HEK293T (cell line): ENCODE results near the gene FBXO33.

Experiments used
- CTCF ChIA-PET: fragments of 350-600 bp; formaldehyde crosslinking; extraction: SDS; loops from one replicate; lab custom pipeline; 2021; ENCODE audit warnings: antibody characterized with exemption, inconsistent platforms; lab: Yijun Ruan, JAX
- POLR2A ChIA-PET: fragments of 350-600 bp; formaldehyde crosslinking; extraction: SDS; loops from one replicate; lab custom pipeline; 2020; ENCODE audit warnings: antibody characterized with exemption, inconsistent platforms; lab: Yijun Ruan, JAX
- DNase-seq: peaks from one replicate; pipeline ENCODE4 v3.0.0; 2012; ENCODE audit warnings: mixed read lengths; ENCODE audit errors: extremely low spot score
- ARNT ChIP-seq: fragments of 450-650 bp; IDR thresholded peaks from 2 replicates; pipeline ENCODE4 v1.6.1; 2017; ENCODE audit warnings: mild to moderate bottlenecking
- BHLHE40 ChIP-seq: fragments of 450-650 bp; IDR thresholded peaks from 2 replicates; pipeline ENCODE4 v1.6.1; 2016; ENCODE audit warnings: mild to moderate bottlenecking, moderate library complexity, borderline replicate concordance
- CTBP1 ChIP-seq: fragments of 450-650 bp; IDR thresholded peaks from 2 replicates; pipeline ENCODE4 v1.6.1; 2016; ENCODE audit warnings: borderline replicate concordance
- ELF4 ChIP-seq: fragments of 450-650 bp; IDR thresholded peaks from 2 replicates; pipeline ENCODE4 v1.6.1; 2017; ENCODE audit warnings: antibody characterized with exemption
- FOXA1 ChIP-seq: fragments of 450-650 bp; IDR thresholded peaks from 2 replicates; pipeline ENCODE4 v1.6.1; 2016; ENCODE audit warnings: mild to moderate bottlenecking
- FOXK2 ChIP-seq: fragments of 450-650 bp; IDR thresholded peaks from 2 replicates; pipeline ENCODE4 v1.6.1; 2016; ENCODE audit warnings: mild to moderate bottlenecking
- FOXM1 ChIP-seq: fragments of 450-650 bp; IDR thresholded peaks from 2 replicates; pipeline ENCODE4 v1.6.1; 2017; ENCODE audit warnings: mild to moderate bottlenecking, borderline replicate concordance
- HDGF ChIP-seq: fragments of 450-650 bp; IDR thresholded peaks from 2 replicates; pipeline ENCODE4 v1.6.1; 2017; ENCODE audit warnings: antibody characterized with exemption, borderline replicate concordance
- L3MBTL2 ChIP-seq: fragments of 450-650 bp; conservative IDR thresholded peaks from 2 replicates; pipeline ENCODE4 v1.6.1; 2016; ENCODE audit warnings: mild to moderate bottlenecking
- LEF1 ChIP-seq: fragments of 450-650 bp; IDR thresholded peaks from 2 replicates; pipeline ENCODE4 v1.6.1; 2017; ENCODE audit warnings: mild to moderate bottlenecking, borderline replicate concordance
- NFRKB ChIP-seq: fragments of 450-650 bp; IDR thresholded peaks from 2 replicates; pipeline ENCODE4 v1.6.1; 2016; ENCODE audit warnings: mild to moderate bottlenecking, moderate library complexity
- SP1 ChIP-seq: fragments of 450-650 bp; IDR thresholded peaks from 2 replicates; pipeline ENCODE4 v1.6.1; 2017
- SUZ12 ChIP-seq: fragments of 450-650 bp; IDR thresholded peaks from 2 replicates; pipeline ENCODE4 v1.6.1; 2016; ENCODE audit warnings: mild to moderate bottlenecking
- TARDBP ChIP-seq: fragments of 450-650 bp; IDR thresholded peaks from 2 replicates; pipeline ENCODE4 v1.6.1; 2016
- ZNF384 ChIP-seq: fragments of 450-650 bp; IDR thresholded peaks from 2 replicates; pipeline ENCODE4 v1.6.1; 2016
- TF ChIP-seq, protein P1 (sequence below): fragments of 450-650 bp; IDR thresholded peaks from 2 replicates; pipeline ENCODE4 v1.6.1; 2016

FBXO33 gene

DNA sequence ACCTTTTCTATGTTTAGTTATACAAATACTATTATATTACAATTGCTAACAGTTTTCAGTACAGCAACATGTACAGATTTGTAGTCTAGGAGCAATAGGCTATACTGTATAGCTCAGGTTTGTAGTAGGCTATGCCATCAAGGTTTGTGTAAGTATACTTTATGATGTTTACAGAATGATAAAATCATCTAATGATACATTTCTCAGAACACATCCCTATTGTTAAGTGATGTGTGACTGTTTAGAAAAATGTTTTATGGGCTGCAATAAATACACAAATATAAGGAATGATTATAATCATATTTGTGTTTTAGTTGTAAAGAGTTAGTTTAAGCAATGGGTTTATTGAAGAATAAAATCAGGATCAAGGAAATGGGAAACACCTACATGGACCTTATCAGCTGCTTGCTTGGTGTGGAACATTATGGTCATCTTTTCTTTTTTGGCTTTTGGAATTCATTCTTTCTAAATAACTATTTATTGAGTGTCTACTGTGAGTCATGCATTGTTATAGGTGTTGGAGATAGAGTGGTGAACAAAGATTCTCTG is 24.5 kb upstream of the FBXO33 start:
- TF ChIP-seq L3MBTL2 (no peak), ZNF384 (no peak), ELF4 (no peak), TARDBP (no peak), NFRKB (no peak), FOXM1 (no peak), SP1 (no peak), ARNT (no peak)
- TF ChIP-seq, protein P1, sequence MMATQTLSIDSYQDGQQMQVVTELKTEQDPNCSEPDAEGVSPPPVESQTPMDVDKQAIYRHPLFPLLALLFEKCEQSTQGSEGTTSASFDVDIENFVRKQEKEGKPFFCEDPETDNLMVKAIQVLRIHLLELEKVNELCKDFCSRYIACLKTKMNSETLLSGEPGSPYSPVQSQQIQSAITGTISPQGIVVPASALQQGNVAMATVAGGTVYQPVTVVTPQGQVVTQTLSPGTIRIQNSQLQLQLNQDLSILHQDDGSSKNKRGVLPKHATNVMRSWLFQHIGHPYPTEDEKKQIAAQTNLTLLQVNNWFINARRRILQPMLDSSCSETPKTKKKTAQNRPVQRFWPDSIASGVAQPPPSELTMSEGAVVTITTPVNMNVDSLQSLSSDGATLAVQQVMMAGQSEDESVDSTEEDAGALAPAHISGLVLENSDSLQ, result no peak
- DNase-seq, result no peak
- POLR2A ChIA-PET, result no interaction called here
- CTCF ChIA-PET, result no interaction called here

DNA sequence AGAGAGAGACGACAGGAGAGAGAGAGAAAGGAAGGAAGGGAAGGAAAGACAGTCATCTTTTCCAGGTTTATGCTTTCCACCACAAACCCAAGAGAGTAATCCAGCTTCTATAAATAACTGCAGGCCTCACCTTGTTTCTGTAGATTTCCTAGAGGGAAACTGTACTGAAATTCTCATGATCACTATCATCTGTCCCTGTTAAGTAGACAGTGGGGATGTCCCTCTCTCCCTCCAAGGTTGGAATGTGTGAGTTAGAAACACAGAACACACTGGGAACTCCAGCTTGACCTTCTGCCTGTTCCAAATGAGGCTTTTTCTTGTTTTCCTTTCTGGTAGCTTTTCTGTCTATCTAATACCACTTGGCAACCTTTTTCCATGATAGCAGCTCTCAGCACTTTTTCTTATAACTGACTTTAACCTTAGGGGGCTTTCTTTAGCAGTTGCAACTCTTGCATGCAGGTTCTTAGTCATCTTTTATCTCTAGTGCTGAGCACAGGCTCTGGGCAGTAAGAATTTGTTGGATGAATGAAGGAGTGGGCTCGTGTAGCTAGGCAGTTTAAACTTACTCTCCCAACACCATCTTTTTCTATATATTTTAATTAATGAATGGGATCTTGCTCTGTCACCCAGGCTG is 22.8 kb upstream of the FBXO33 start:
- no peak for TF ChIP-seq FOXK2
- TF ChIP-seq CTBP1, result no peak
- TF ChIP-seq FOXA1, result no peak
- no peak for TF ChIP-seq L3MBTL2
- TF ChIP-seq SUZ12, result no peak
- no peak for TF ChIP-seq ARNT
- no peak for TF ChIP-seq ZNF384
- no peak for TF ChIP-seq TARDBP
- TF ChIP-seq NFRKB, result no peak
- TF ChIP-seq FOXM1, result no peak
- no peak for TF ChIP-seq BHLHE40
- TF ChIP-seq ELF4, result no peak
- no peak for TF ChIP-seq LEF1
- TF ChIP-seq, protein P1, result no peak
- TF ChIP-seq SP1, result no peak

DNA sequence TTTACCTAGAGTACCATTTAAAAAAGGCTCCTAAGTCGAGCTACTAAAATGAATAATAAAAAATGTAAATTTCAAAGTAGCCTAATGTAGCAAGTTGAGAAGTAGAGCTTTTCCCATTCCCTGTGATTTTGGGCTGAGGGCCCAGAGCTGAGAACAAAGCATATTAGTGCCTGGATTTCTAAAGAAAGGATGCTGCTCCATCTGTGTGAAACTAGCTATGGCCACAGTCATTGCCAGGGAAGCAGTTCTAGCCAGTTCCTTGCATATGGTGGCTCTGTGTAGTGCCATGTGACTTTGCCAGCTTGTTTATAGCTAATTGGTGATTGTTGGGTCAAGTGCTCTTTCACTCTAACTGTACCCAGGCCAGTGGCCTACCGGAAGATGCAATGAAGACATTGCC is 20.4 kb upstream of the FBXO33 start:
- CTCF ChIA-PET, result interaction anchor here (0.7 kb wide), 1 partner anchor 15 kb away, joined by 4 read pairs; no protein-coding TSS in a partner anchor
- no peak for DNase-seq
- TF ChIP-seq, protein P1, result no peak
- TF ChIP-seq NFRKB, result no peak
- TF ChIP-seq FOXK2, result no peak
- no peak for TF ChIP-seq TARDBP
- no peak for TF ChIP-seq SUZ12
- no peak for TF ChIP-seq FOXM1
- TF ChIP-seq L3MBTL2, result no peak
- no peak for TF ChIP-seq ARNT
- TF ChIP-seq CTBP1, result no peak
- no peak for TF ChIP-seq FOXA1
- TF ChIP-seq LEF1, result no peak
- TF ChIP-seq ELF4, result no peak
- TF ChIP-seq HDGF, result no peak
- POLR2A ChIA-PET, result no interaction called here

More for the DNA sequence above, 22.8 kb upstream of the FBXO33 start:
- no peak for DNase-seq
- POLR2A ChIA-PET, result no interaction called here
- CTCF ChIA-PET, result no interaction called here

DNA sequence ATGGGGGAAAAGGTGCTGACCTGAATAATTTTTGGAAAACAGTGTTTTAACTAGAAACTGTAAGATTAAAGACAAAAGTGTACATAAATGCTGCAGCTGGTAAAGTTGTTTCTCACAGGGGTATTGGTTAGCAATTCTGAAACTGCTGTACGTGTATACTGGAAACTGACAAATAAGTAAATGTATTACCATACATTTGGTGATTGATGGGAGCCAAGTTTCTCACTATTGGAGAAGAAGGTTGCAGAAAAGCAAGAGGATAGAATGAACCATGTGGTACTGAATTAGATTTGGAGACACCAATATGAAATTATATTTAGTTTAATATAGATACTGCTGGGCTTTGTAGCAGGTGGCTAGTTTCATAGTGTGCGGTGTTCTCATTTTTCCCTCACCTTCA is 19.6 kb upstream of the FBXO33 start:
- DNase-seq, result no peak
- ChIA-PET CTCF (no interaction called here), POLR2A (no interaction called here)
- TF ChIP-seq BHLHE40 (no peak), L3MBTL2 (no peak), CTBP1 (no peak), ELF4 (no peak), HDGF (no peak), NFRKB (no peak), SP1 (no peak), ZNF384 (no peak), ARNT (no peak), FOXK2 (no peak), LEF1 (no peak), FOXA1 (no peak), SUZ12 (no peak), FOXM1 (no peak)
- TF ChIP-seq, protein P1, result no peak

DNA sequence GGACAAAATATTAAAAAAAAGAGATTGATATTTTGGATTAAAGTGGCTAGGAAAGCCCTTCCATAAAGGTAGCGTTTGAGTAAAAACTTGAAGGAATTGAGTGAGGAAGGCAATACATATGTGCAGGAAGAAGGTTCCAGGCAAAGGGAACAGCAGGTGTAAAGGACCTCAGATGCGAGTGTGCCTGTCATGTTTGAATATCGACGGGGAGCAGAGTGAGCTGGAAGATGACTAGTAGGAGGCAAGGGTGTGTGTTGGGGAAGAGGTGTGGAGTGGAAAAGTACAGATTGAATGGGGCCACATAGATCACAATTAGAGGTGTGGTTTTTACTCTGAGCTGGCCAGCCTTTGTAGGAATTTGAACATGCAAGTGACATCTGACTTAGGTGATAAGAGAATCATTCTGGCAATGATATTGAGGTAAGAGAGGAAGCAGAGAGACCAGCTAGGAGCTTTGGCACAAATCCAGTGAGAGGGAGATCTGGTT is 15.0 kb upstream of the FBXO33 start:
- CTCF ChIA-PET, result no interaction called here
- no peak for DNase-seq

More for the DNA sequence above, 15.0 kb upstream of the FBXO33 start:
- POLR2A ChIA-PET, result no interaction called here
- TF ChIP-seq SP1 (no peak), FOXA1 (no peak), NFRKB (no peak), ZNF384 (no peak)
